Stimulated activated CD8-positive, alpha-beta memory T cell treated with anti-CD3 and anti-CD28 coated beads, Interleukin-2, amount 100 ng/mL, for 1 hour (primary cell): ENCODE results near the gene GPR37L1.
"Not testable (repeated sequence)": the region's sequence is repeated elsewhere in the genome, so short reads cannot be mapped to it uniquely, and the experiment has no call there.

Experiments
- DNase-seq, 2 donors: peaks; one replicate each; pipeline ENCODE4 v3.0.0-alpha.2; 2020; ENCODE audit warnings: low read depth in 2 of 2

The GPR37L1 gene

DNA sequence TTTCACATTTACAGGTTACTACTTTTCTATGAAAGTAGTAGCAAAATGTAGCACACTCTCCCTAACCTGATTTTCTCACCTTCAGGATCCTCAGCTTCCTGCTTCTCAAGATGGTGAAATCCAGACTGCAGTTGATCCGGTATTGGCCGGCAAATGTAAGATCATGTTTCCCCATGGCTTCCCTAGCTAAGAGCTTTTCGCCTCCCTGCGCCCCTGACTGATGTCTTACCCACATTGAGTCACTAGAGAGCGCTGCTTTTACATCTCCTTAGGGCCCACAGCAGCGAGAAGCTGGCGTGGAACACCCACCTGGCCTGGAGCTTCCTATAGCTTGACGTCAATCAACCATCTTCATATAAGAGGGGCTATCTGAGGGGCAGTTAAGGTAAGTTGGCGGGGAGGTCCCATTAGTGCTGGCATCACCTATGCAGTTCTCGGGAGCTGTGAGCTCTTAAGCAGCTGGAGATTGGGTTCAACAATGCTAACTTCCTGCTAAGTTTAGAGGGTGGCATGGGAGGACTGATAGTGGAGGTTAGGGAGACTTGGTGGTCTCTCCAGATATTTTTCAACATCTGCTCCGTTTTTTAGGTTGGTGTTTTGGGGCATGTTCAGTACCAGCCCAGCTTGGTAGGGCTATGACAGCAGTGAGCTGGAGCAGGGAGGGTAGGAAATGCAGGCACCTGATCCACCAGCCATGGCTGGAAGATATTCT, 32.2 kb downstream of the GPR37L1 start:
- no peak for DNase-seq

DNA sequence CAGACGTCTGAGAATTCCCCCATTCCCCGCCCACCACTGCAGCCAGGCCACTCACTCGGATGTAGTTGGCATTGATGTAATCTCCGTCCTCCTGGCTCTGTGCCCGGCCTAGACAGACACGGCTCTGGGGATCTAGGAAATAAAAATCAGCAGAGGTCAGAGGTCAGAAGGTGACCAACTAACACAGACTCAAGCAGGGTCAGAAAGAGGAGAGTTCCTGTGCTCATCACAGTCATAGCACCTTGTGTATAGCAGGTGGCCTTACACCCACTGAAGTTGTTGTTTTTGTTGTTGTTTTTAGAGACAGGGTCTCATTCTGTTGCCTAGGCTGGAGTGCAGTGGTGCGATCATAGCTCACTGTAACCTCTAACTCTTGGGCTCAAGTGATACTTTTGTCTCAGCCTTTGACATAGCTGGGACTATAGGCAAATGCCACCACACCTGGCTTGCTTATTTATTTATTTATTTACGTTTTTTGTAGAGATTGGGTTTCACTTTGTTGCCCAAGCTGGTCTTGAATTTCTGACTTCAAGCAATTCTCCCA, 32.8 kb downstream of the GPR37L1 start:
- no peak for DNase-seq

DNA sequence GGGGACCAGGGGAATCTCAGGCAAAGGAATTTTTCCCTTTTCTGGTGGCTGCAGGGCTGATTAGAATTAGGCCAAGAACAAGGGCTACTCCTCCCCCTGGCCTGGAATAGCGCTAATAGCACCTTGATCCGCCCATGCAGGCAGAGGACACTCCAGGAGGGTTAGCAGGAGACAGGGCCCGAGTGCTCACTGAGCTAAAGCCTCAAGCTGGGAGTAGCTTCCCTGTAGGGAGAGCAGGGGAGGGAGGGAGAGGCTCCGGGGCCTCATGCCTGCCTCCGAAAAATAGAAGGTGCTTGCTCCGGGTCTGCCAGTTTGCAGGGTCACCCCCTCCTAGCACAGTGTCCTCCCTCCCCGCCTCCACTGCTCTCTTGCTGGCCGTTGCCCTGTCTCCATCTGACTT, 33.9 kb downstream of the GPR37L1 start:
- DNase-seq, result no peak

DNA sequence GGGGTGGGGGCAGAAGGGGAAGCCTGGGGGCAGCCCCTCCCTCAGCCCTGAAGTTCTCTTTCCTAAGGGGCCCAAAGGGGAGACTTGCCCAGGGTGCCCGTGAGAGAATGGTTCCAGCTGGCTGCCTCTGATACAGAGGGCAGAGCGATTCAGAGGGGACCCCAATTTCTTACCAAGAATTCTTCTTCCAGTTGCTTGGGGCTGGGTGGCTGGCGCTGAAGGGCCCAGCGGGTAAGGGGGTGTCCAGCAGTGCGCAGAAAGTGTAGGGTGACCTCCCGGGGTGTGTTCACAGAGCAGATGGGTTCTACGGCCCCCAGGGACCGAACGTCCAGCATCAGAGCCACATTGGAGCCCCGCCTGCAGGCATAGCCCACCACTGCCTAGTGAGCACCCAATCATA, 35.2 kb downstream of the GPR37L1 start:
- no peak for DNase-seq

DNA sequence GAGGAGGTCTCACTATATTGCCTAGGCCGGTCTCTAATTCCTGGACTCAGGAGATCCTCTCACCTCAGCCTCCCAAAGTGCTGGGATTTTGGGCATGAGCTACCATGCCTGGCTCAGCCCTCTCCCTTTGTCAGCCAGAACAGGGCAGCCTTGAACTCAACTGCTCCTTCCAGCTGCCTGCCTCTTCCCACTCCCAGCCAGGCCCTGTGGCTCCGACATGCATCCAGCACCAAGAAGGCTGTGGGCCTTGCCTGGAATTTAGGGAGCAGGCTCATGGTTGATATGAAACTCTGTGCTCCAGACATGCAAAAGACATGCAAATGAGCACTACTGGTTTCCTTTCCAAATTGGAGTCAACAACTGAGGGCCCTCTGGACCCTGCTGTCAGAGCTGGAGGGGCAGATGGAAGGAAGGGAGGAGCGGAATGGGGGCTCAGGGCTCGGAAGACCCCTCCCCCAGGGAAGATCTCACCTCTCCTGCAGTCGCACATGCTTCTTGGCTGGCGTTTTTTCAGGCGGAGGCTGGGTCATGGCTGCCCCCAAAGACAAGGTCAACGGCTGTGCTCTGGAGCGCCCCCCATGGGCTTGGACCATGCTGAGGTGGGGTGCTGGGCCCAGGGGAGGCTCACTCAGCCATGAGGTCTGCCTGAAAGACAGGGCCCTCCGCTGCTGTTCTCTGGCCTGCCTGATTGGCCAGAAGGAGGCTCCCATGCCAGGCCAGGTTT, 36.3 kb downstream of the GPR37L1 start:
- no peak for DNase-seq

DNA sequence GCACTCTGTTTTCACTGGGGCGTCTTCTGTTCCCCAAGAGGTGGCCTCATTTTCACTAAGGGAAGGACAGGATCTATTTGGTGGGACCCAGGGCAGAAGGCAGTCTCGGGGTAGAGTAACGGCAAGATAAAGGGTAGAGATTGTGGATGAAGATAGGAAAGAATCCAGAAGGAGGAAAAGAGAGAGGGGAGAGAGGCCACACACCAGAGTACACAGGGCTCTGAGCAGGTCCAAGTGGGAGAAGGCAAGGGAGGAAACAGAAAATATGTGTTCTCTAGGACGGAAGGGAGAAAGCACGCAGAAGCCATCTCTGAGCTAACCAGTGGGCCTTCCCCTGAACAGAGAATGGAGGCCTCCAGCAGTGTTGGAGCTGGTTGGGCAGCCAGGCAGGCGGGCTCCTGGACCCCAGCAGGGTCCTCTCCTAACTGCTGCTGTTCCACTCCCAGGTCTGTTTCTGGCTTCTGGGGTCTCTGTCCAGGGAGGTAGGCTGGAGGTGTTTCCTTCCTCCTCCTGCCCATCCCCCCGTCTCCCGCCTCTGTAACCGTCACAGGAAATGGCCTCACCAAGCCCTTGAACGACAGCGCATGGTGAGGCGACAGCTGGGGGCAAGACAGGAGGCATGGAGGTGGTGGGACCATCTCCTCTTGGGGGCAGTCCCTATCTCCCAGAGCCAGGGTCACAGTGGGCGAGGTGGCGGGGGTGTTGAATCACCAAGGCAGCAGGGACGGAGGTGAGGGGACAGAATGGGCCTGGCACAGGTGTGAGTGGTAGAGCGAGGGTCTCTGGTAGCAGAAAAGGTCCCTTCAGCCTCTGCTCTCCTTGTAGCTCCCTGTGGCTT, 37.0 kb downstream of the GPR37L1 start:
- DNase-seq, result peak; percentile 36 to 38

DNA sequence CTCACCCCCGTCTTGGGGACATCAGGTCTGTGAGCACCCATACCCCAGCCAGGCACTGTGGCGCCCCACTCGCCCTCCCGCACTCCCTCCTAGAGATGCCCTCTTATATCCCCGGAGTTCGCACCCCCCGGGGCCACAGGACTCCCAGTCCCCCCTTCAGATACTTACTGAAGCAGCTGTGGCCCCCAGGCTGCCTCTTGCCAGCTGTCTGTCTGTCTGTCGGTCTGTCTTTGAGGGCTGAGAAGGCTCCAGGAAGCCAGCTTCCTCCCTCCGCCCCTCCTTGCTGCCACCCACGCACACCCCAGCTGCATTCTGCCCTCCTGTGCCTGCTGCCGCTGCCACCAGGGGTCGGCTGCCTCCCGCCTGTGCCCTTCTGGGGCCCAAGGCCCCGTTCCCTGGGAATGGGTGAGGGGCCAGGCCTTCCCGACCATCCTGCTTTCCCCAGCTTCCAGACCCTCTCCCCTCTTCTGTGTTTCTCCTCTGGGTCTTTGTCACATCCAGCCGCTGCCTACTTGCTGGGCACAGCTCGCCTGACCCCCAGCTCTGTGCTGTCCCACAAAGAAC, 37.7 kb downstream of the GPR37L1 start, which contains the start of gene PTPN7:
Gene PTPN7, minus strand, starts transcription at position 226 of the 564 bp plus-strand sequence. CDS start 1,200 bp downstream, outside the sequence.
- peak; percentile 64 to 78 for DNase-seq

DNA sequence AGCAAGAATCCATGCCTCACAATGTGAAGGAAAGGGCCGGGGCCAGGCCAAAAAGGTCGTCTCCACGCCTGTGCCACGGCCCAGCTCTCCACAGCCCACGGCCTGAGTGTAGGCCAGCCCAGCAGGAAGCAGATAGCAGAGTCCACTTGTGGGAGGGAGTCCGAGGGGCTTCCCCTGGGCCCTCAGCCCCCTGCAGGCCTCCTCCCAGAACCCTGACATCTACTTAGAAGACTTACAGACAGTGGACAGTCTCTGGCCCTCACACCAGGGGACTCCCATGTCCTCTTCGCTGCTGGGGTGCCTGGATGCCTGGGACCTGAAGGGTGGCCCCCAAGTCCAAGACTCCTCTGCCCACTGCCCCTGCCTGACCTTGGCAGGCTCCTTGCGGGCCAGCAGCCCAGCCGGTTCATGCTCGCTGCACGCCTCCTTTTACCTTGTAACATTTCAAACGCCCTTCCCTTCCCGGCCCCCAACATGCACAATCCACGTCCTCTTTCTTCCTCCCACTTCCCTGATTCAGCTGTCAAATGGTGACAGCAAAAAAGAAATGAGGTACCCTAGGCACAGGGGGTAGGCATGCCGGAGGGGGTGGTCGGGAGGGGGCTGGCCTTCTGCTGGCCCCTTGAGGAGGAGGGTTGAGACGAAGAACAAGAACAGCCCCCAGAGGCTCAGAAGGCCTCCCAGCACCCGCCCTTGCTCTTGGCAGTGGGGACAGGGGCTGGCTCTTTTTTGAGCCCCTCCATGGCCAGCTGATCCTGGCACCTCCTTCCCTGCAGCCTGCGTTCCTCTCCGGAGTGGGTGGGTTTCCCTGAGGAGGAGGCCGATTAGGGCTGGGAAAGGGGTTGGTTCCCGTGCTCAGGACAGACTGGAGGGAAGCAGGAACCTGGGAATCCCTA, 38.7 kb downstream of the GPR37L1 start:
- no peak for DNase-seq

DNA sequence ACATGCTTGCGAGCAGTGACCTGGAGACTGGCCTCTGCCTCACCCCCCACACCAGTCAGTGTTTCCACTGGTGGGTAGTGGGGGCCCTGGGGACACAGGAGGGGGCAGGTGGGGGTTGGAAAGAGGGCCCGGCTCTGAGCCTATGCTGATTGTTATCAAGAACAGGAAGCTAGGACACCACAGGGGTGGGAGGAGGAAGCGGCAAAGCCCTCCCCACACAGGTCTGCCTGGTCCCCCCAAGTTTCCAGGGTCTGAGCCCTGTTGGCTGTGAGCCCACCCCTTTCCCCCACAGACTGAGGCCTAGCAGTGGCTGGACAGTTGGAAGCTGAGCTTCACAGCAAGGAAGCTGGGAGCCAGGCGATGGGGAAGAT, 39.3 kb downstream of the GPR37L1 start:
- peak in 1 of 2 donors; percentile 45 for DNase-seq

DNA sequence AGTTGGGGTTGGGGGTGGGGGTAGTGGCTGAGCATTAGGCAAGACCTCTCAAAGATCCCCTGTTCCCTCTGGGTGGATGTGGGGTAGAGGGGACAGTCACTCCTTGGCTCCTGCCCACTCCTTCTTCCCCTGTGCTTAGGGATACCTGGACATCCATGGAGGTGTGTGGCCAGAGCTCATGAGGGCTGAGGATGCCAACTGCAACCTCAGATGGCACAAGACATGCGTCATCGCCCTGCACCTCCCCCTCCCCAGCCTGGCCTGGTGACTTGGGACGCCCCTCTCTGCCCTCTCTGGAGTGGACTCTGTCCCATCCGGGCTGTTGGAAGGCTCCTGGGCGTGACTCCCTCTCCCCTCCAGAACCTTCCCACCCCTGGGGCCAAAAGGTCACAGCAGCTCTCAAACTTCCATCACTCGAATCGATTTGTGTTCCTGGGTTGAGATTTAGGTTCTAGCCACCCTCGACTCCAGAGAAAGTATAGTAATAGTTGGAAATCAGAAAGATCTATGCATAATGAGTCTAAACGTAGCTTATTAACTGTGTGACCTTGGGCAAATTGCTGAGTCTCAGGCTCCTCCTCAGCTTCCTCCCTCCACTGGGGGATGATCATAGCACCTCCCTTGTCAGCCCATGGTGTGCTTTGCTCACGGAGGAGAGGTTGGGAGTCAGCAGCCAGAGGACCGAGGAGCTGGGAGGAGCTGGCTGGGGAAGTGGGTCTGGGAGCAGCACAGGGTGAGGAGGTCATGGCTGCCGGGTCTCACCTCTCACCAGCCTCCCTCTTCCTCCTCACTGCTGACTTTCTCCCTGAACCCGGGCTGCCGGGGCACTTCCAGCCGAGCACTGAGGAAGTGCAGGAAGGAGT, 39.9 kb downstream of the GPR37L1 start:
- DNase-seq, result no peak

DNA sequence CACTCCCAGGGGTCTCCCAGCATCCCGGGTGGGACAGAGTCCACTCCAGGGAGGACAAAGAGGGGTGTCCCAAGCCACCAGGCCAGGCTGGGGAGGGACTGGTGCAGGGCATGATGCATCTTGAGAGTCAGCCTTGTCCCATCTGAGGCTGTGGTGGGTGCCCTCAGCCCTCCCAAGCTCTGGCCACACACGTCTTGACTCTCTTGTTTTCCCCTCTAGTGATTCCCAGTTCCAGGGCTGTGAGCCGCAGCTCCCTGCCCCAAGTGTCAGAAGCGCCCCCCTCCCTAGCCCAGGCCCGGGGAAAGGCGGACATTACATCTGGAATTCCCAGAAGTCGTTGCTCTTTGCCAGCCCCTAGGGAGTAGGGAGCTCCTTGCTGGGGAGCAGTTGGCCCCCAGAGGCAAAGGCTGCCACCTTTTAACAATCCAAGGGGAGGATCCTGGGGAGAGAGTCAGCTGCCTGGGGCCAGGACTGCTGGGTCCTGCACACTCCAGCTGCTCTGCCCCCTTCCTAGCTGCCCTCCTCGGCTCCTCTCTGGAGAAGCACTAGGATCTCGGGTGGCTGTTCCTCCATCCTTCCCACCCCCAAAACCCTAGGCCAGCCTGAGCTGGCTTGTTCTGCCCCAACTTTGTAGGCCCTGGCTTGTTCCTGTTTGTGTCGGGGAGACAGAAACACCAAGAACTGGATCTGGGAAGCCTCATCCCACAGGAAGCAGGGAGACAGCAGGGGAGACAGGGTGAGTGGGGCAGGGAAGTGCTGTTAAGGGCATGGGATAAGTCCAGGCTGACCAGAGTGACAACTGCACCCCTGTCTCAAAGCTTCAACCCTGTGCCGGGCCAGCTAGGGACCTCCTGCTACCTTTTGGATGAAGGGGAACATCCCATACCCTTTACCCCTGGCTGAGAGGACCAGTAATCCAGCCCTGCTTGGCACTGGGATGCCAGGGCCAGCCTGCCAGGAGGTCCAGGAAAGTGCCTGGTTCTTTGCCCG, 40.9 kb downstream of the GPR37L1 start:
- no peak for DNase-seq

DNA sequence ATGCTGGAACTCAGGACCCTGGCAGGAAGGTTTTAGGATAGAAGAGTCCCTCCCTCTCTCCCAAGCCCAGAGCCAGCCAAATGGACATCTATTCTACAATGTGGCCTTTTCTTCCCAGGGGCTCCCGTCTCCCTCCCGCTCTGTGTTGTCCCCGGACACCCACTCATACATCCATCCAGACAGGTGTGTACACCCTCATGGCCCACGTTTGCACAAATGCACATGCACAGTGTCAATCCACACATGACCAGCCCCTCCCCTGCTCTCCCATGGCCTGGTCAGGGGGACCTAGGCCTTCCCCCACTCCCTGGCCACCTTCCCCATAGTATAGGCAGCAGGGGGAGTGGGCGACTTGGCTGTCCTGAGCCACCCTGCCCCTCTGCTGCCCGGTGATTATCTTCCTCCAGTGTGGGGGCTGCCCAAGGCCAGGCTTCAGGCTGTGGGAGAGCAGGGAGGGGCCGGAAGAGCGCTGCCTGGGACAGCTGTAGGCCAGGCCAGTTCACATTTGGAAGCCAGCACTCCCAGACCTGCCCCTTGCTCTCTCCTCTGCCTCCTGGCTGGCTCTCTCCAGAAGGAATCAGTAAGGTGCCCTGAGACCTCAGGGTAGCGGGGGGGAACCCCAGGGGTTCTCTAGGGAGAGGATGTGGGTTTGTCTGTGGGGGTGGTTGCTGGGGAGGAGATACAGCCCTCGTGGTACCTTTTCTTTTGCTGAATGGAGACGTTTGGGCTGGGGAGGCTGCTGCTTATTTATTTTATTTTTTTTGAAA, 41.7 kb downstream of the GPR37L1 start:
- peak; percentile 55 to 56 for DNase-seq

DNA sequence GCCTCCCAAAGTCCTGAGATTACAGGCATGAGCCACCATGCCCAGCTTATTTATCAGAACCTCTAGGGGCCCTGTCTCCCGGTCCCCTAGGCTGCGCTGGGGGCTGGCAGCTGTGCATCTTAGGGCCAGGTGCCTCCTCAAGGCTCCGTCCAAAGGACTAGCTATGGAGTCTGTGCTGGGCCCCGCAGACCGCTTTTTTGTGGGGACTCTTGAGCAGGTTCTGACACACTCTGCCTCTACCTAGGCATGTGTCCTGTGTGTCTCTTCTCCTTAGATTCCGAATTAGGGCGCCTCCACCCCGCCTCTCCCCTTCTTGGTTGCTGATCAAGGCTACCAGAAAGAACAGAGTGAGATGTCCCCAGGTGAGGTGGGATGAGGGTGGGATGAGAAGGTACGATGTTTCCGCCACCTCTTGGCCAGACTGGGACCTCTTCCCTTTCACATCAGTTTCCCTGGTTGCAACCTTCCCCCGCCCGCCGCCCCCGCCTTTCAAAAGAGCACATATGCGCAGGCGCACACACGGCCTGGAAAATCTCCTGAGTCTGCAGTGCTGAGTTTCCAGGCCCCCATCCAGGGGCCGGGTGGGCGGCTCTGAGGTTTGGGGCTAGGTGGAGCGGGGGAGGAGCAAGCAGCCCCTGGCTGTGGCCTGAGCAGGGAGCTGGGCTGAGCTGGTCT, 42.7 kb downstream of the GPR37L1 start:
- peak in 1 of 2 donors; percentile 32 for DNase-seq

DNA sequence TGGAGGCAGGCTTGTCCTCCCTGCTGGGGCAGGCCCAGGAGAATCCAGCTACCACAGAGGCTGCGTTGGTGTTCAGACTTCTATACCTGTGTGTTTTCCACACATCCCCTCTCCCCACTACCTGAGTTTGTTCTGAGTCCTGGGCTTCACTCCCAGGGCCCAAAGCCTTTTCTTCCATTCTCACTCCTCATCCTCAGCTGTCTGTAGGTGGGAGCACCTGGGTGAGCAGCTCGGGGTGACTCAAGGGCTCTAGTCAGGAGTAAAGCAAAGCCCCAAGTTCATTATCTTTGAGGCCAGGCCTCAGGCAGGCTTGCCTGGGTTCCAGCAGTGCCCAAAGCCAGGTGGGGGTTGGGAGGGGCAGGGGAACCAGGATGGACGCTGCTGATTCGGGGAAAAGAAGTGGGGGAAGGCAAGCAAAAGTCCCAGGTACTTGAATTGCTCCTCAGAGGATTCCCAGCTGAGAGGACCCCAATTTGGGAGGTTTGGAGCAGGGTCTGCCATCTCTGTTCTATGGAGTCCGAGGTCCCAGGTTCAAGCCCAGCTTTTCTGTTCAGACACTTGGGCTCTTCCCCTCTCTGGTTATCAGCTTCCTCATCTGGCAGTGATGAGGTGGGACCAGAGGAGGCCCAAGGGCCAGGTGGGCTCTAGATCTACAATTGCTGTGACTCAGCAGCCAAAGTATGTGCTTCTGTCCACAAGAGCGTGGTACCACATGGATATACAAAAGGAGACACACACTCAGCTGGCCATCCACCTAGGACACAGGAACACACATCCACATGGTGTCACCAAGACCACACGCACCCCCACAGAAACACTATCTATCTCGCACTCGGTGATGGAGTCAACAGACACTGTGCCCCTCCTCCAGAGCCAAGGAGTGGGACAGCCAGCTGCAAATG, 43.5 kb downstream of the GPR37L1 start:
- no peak for DNase-seq

DNA sequence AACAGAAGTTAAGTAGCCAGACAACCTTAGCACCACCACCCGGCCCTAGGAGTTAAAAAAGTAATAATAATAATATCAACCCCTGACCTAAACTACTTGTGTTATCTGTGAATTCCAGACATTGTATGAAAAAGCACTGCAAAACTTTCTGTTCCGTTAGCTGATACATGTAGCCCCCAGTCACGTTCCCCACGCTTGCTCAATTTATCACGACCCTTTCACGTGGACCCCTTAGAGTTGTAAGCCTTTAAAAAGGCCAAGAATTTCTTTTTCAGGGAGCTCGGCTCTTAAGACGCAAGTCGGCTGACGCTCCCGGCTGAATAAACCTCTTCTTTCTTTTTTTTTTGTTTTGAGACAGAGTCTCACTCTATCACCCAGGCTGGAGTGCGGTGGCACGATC, 44.3 kb downstream of the GPR37L1 start:
- DNase-seq, result not testable (repeated sequence)
